22Rv1 (cell line): ENCODE results near the gene SMPDL3B.

Source experiments
- CTCF ChIP-seq: fragments of 450-650 bp; IDR thresholded peaks from 2 replicates; pipeline ENCODE4 v1.5.1; 2017; ENCODE audit warnings: mild to moderate bottlenecking
- ZFX ChIP-seq: fragments of 450-650 bp; IDR thresholded peaks from 2 replicates; pipeline ENCODE4 v1.6.1; 2017; ENCODE audit warnings: antibody characterized with exemption, borderline replicate concordance

DNA sequence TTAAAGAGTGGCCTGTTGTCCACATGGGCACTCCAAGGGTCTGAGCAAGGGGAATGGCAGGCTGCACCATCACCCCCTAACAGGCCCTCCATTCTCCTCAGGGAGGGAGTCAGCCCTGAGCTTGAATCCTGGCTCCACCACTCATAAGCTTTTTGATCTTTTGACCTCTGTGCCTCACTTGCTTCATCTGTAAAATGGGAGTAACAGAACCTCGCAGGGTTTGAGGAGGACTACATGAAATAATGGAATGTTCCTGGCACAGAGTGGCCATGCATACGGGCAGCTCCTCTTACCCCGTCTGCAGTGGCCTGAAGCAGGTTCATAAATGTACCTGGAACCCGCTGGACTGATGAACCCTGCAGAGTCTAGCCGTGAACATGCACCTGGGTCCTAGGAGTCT lies 22.9 kb downstream of the SMPDL3B start:
- TF ChIP-seq CTCF: no peak
- no peak for TF ChIP-seq ZFX
